Neutrophil (primary cell): Measurements from ENCODE around the gene CNPY1.

Experiments used
- H3K27ac ChIP-seq: fragments of 200-600 bp; sonication (generic); 2 replicates; pipeline ENCODE4 v1.5.1; 2016; ENCODE audit warnings: mild to moderate bottlenecking, moderate library complexity
- H3K27me3 ChIP-seq: fragments of 200-600 bp; sonication (generic); 2 replicates; pipeline ENCODE4 v1.6.0; 2016; ENCODE audit warnings: mild to moderate bottlenecking
- H3K36me3 ChIP-seq: fragments of 200-600 bp; sonication (generic); 2 replicates; pipeline ENCODE4 v1.5.1; 2017
- H3K4me1 ChIP-seq, 2 experiments: fragments of 200-600 bp in 1 of 2; sonication (generic) in 1 of 2; 1 replicate in 1 of 2; 2 replicates in 1 of 2; pipeline versions ENCODE4 v1.5.1 to v1.6.1; 2013 to 2016; ENCODE audit warnings: low read depth in 1 of 2, low read length in 1 of 2, mild to moderate bottlenecking in 1 of 2, moderate library complexity in 1 of 2; ENCODE audit not compliant: control insufficient read depth in 1 of 2, insufficient read depth in 1 of 2
- H3K4me3 ChIP-seq, 2 experiments: fragments of 200-600 bp in 1 of 2; sonication (generic) in 1 of 2; 1 replicate in 1 of 2; 2 replicates in 1 of 2; pipeline ENCODE4 v1.5.1; 2013 to 2016; ENCODE audit warnings: low read depth in 1 of 2, low read length in 1 of 2, mild to moderate bottlenecking in 1 of 2, moderate library complexity in 1 of 2
- H3K9me3 ChIP-seq: fragments of 200-600 bp; sonication (generic); 2 replicates; pipeline ENCODE4 v1.5.1; 2016
- CTCF ChIP-seq: fragments of 200-600 bp; sonication (generic); IDR thresholded peaks from 2 replicates; pipeline ENCODE4 v1.5.1; 2016; ENCODE audit warnings: antibody characterized with exemption

Gene CNPY1

GRCh38 chr7:155530601-155531000 is 15.8 kb downstream of the CNPY1 start:
- Histone ChIP-seq H3K4me3 (no peak overlapping the region), H3K27ac (no peak overlapping the region), H3K9me3 (no peaks in the 10 kb centered on the region), H3K4me1 (peaks cover 16 to 21% of the 10 kb centered on the region in 2 experiments), H3K27me3 (peaks cover 99% of the 10 kb centered on the region), H3K36me3 (no peaks in the 10 kb centered on the region)
- no peak for TF ChIP-seq CTCF

GRCh38 chr7:155529845-155530244 is 16.5 kb downstream of the CNPY1 start:
- TF ChIP-seq CTCF: no peak
- Histone ChIP-seq H3K27me3 (peaks cover 99% of the 10 kb centered on the region), H3K9me3 (no peaks in the 10 kb centered on the region), H3K4me1 (peaks cover 16 to 21% of the 10 kb centered on the region in 2 experiments), H3K4me3 (no peak overlapping the region), H3K36me3 (no peaks in the 10 kb centered on the region), H3K27ac (no peak overlapping the region)

DNA sequence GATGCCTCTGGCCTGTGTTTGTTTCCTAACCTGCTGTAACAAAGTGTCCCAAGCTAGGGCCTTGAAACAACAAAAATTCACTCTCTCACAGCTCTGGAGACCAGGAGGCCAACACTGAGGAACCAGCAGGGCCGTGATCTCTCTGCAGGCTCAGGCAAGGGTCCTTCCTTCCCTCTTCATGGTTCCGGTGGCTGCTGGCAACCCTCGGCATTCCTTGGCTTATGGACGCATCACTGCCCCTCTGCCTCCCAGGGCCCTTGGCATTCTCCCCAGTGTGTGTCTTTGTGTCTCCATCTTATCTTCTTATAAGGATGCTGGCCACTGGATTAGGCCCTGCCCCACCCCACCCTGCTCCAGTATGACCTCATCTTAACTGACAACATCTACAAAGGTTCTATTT is 17.0 kb downstream of the CNPY1 start:
- no peak for TF ChIP-seq CTCF
- Histone ChIP-seq H3K27me3 (peaks cover 99% of the 10 kb centered on the region), H3K4me1 (peaks cover 16 to 21% of the 10 kb centered on the region in 2 experiments)

GRCh38 chr7:155527664-155528063 is 18.7 kb downstream of the CNPY1 start:
- no peak overlapping the region for H3K4me3 ChIP-seq
- TF ChIP-seq CTCF: no peak
- H3K4me1 ChIP-seq: peaks cover 1 to 8% of the 10 kb centered on the region in 2 experiments
- no peaks in the 10 kb centered on the region for H3K36me3 ChIP-seq
- no peak overlapping the region for H3K27ac ChIP-seq
- no peaks in the 10 kb centered on the region for H3K9me3 ChIP-seq
- peaks cover 99% of the 10 kb centered on the region for H3K27me3 ChIP-seq

More for the DNA sequence above, 17.0 kb downstream of the CNPY1 start:
- Histone ChIP-seq H3K27ac (no peak overlapping the region), H3K36me3 (no peaks in the 10 kb centered on the region), H3K4me3 (no peak overlapping the region), H3K9me3 (no peaks in the 10 kb centered on the region)

GRCh38 chr7:155526225-155526624 is 20.1 kb downstream of the CNPY1 start:
- no peak for TF ChIP-seq CTCF
- H3K9me3 ChIP-seq: no peaks in the 10 kb centered on the region
- H3K4me1 ChIP-seq: no peaks in the 10 kb centered on the region
- peaks cover 99% of the 10 kb centered on the region for H3K27me3 ChIP-seq
- H3K4me3 ChIP-seq: no peak overlapping the region
- H3K36me3 ChIP-seq: no peaks in the 10 kb centered on the region
- no peak overlapping the region for H3K27ac ChIP-seq
